ENCODE data around the gene MIER2. TPM values are rescaled to one million over a fixed set of nuclear protein-coding genes. Genes with fewer than 3 reads are reported as not detected.
"Not testable (repeated sequence)": the region's sequence is repeated elsewhere in the genome, so short reads cannot be mapped to it uniquely, and the experiment has no call there.

MIER2 gene, protein sequence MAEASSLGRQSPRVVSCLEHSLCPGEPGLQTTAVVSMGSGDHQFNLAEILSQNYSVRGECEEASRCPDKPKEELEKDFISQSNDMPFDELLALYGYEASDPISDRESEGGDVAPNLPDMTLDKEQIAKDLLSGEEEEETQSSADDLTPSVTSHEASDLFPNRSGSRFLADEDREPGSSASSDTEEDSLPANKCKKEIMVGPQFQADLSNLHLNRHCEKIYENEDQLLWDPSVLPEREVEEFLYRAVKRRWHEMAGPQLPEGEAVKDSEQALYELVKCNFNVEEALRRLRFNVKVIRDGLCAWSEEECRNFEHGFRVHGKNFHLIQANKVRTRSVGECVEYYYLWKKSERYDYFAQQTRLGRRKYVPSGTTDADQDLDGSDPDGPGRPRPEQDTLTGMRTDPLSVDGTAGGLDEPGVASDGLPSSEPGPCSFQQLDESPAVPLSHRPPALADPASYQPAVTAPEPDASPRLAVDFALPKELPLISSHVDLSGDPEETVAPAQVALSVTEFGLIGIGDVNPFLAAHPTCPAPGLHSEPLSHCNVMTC
- total RNA-seq = 5.3 TPM

DNA sequence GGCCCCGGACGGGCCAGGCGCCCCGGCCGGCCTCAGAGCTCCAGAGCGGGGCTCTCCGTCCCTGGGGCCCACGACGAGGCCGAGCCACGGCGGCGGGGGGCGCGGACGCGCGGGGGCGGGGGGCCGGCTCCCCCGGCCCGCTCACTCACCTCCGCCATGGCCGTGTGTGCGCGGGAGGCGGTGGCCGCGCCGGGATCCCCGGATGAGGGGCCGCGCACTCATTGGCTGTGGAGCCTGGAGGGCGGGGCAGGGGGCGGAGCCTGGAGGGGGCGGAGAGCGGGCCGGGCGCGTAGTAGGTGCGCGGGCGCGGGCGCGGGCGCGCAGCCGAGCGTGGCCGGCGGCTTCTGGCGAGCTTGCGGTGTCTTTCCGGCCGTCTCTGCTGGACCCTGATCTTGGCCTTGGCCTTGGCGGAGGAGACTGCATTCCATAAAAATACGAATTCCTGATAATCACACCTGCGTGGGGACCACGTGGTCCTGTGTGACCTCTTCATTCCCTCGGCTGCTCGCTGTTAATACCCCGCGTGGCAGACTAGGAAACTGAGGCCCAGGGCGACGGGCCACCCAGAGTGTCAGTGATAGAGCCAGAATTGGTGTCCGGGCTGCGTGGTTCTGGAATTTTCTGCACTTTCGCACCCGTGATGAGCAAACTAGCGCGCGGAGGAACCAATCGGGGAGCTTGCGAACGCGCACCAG lies at the start of gene MIER2:
Gene MIER2, minus strand, starts transcription at position 172 of the 695 bp plus-strand sequence. Its CDS starts 14 bp downstream, at position 158.
- peak; percentile 80 for DNase-seq

DNA sequence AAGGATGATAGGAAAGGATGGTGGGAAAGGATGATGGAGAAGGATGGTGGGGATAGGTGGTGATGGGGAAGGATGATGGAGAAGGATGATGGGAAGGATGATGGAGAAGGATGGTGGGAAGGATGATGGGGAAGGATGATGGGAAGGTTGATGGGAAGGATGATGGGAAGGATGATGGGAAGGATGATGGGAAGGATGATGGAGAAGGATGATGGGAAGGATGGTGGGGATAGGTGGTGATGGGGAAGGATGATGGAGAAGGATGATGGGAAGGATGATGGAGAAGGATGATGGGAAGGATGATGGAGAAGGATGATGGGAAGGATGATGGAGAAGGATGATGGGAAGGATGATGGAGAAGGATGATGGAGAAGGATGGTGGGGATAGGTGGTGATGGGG lies 49.0 kb upstream of the MIER2 start:
- DNase-seq = not testable (repeated sequence)

DNA sequence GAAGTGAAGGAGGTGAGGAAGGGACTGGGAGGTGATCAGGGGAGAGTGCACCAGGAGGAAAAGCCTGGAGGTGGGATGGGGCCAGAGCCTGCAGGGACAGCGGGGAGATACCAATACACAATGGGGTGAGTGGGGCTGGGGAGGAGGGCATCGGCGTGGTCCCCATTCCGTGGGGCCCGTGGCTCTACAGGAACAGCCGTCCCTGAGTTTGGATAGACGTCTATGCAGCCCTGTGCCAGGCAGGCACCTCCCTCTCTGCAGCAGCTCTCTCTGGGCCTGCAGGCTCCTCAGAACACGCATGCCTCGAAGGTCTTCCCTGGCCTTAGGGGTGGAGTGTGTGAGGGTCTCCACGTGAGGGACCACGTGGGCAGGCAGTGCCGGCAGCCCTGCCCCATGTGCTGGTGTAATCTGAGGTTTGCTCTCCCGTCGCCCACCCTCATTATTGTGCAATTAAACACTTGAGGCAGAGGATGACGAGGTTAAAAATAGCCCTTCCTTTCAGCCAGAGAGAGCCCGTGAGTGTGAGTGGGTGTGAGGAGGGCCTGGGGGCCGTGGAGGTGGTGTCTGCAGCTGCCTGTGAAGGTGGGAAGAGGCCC lies 47.9 kb upstream of the MIER2 start:
- DNase-seq = no peak

DNA sequence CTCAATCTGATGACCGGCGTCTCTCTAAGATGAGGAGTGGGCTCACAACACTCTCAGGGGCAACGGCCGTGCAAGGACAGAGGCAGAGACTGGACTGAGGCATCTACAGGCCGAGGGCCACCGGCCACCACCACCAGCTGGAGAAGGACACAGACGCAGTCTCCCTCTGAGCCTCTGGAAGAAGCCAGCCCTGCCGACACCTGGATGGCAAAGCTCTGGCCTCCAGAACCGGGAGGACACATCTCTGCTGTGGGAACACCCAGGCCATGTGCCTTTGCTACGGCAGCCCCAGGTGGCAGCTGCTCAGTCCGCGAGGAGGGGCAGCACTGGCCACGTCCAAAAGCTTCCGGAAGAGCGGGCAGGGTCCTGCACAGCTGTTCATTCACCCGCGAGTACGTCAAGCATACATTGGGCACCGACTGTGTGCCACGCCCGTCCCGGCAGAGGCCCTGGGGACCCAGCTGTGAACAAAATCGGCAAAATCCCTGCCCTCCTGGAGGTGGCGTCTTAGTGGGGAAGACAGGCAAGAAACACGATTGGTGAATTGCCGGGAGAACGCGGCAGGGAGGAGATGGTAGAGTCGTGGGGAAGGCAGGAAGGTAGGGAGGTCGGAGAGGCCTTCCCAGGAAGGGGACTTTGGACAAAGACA lies 47.3 kb upstream of the MIER2 start:
- DNase-seq = no peak

DNA sequence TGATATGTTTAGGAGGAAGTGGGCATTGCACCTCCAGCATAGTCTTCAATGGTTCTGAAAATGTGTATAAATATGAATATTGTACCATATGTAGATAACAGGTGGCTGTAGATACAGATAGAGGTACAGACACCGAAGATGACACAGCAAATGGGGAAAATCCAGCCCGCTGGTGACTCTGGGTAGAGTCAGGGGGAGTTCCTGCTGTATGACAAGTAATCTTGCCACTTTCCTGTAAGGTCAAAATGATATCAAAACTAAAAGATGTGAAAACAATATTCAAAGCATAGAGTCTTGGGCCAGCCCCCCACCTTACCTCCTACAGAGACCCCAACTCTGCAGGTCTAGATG lies 46.6 kb upstream of the MIER2 start:
- DNase-seq = no peak

DNA sequence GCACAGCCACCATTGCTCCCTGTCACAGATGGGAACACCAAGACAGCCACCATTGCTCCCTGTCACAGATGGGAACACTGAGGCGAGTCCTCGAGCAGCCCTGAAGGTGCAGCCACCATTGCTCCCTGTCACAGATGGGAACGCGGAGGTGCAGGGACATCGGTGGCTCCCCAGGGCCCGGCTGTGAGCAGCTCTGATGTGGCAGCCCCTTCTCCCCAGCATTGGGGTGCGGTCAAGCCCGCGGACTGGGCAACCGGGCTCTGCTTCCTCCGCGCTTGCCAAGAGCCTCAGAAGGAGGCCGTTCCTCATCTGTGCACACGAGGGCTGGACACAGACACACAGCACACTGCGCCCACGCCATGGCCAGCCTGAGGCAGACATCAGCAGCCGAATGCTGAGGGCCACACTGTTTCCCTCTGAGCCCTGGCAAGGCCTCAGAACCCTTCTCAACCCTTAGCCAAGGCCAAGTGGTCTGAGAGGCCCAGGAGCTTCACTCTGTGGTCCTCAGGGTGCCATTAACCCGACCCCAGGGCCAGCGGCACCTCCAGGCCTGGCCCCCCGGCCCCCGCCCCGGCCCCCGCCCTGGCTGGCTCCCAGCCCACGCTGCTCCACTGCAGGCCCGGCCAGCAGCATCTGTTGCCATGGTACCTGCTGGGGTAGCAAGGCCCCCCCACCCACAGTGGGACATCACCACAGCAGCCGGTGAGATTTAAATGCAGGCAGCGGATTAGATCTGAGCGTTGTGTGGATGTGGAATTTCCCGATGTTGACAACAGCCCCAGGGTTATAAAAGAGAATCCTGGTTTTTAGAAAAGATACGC lies 46.0 kb upstream of the MIER2 start:
- no peak for DNase-seq

DNA sequence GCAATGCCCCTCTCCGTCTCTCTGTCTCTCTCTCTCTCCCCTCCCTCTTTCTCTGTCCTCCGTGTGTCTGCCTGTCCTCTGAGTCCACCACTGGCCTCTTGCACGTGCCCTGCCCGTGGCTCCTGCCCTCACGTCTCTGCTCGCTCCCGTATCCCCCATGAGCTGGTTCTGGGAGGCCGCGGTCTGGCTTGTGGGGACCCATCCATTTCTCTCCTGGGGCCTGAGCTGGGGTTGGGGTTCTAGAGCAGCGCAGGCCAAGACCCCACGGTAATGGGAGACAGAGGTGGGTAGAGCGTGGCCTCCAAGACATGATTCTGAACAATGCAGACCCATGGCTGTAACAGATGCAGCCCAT lies 45.3 kb upstream of the MIER2 start:
- no peak for DNase-seq

DNA sequence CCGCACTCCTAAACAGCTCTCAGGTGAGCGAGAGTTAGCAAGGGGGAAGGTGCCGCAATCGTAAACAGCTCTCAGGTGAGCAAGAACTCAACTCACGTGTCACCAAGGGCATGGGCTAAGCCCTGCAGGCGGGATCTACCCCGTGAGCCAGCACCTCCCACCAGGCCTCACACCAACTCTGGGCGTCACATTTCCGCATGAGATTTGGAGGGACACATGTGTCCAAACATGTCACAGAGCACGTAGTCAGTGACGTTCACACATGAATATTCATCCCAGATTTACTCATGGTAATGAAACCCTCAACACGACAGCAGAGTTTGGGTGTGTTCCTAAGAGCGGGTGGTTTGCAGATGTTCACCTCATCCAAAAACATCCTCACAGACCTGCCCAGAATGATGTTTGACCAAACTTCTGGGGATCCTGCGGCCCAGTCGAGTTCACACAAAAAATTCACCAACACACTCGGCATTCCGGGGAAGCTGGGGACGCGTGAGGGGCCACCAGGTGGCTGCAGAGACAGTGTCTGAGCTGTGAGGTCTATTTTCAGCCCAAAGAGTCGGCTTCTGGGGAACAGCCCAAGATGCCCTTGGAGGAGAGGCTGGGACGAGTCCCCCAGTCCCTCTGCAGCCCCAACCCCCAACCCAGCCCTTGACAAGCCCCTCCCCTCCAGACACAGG lies 44.8 kb upstream of the MIER2 start:
- DNase-seq = no peak

DNA sequence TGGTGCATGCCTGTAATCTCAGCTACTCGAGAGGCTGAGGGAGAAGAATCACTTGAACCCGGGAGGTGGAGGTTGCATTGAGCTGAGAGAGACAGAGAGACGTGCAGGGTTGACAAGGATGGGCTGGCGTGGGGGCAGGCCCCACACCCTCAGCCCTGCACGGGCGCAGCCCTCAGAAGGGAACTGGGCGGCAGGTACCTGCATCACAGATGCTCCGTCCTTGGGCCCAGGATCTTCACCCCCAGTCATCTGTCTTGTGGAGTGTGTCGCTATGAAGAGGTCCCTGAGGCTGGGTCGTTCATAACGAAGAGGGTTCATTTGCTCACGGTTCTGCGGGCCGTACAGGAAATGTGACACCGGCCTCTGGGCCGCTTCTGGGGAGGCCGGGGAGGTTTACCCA lies 44.1 kb upstream of the MIER2 start:
- DNase-seq = no peak

DNA sequence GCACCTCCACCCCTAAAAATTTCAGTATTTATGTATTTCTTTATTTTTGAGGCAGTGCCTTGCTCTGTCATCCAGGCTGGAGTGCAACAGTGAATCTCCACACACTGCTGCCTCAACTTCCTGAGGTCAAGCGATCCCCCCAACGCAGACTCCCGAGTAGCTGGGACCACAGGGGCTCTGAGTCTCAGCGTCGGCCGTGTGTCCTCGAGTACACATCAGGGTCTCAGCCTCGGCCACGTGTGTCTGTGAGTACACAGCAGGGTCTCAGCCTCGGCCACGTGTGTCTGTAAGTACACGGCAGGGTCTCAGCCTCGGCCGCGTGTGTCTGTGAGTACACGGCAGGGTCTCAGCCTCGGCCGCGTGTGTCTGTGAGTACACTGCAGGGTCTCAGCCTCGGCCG lies 43.2 kb upstream of the MIER2 start:
- DNase-seq = no peak

DNA sequence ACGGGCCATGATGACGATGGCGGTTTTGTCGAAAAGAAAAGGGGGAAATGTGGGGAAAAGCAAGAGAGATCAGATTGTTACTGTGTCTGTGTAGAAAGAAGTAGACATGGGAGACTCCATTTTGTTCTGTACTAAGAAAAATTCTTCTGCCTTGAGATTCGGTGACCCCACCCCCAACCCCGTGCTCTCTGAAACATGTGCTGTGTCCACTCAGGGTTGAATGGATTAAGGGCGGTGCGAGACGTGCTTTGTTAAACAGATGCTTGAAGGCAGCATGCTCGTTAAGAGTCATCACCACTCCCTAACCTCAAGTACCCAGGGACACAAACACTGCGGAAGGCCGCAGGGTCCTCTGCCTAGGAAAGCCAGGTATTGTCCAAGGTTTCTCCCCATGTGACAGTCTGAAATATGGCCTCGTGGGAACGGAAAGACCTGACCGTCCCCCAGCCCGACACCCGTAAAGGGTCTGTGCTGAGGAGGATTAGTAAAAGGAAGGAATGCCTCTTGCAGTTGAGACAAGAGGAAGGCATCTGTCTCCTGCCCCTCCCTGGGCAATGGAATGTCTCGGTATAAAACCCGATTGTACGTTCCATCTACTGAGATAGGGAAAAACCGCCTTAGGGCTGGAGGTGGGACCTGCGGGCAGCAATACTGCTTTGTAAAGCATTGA lies 42.2 kb upstream of the MIER2 start:
- not testable (repeated sequence) for DNase-seq

DNA sequence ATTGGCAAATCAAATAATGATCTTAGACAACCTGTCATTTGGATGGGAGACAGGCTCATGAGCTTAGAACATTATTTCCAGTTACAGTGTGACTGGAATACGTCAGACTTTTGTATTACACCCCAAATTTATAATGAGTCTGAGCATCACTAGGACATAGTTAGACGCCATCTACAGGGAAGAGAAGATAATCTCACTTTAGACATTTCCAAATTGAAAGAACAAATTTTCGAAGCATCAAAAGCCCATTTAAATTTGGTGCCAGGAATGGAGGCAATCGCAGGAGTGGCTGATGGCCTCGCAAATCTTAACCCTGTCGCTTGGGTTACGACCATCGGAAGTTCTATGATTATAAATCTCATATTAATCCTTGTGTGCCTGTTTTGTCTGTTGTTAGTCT lies 41.6 kb upstream of the MIER2 start:
- DNase-seq = not testable (repeated sequence)

DNA sequence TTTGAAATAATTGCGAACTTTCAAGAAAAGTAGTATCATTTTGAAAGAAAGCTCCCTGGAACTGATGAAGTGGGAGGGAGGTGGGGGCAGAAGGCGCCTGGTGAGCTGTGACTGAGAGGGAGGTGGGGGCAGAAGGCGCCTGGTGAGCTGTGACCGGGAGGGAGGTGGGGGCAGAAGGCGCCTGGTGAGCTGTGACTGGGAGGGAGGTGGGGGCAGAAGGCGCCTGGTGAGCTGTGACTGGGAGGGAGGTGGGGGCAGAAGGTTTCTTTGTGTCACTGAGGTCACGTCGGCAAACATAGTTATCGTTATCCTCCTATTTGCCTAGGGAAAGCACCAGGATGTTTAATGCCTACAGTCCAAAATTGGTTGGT lies 40.2 kb upstream of the MIER2 start:
- DNase-seq = no peak

DNA sequence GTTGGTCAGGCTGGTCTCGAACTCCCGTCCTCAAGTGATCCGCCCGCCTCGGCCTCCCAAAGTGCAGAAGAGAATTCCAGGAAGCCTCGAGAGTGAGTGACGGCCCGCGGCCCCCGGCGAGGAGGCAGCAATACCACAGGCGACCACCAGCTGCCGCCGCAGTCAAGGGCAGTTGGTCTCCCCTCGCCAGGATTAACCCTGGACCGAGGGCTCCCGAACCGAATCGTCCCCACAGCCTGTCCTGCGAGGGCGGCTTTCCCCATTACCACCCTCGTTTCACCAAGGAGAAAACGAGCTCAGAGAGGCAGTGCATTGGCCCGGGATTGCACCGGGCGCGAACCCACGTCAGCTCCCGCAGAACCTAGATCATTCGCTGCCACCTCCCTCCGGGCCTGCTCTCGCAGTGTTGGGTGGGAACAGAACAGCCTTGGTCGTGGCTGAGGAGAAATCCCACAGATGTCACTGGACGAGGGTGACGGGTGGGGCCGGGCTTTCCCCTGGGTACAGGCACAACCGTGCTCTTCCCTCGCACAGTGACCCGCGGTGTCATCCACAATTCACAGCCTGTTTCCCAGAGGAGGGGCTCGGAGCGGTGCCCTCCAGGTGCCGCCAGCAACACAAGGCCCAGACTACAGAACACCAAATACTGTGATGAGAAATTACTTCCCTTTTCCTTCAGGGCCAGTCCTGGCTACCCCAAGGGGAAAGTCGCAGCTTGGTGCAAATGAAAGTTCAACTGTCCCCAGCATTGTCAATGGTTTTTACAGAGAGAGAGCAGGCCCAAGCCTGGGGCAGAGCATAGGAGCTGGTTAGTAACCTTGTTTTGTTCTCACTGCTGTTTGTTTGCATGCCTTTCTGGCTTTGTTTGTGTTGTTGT lies 39.6 kb upstream of the MIER2 start:
- DNase-seq = no peak

DNA sequence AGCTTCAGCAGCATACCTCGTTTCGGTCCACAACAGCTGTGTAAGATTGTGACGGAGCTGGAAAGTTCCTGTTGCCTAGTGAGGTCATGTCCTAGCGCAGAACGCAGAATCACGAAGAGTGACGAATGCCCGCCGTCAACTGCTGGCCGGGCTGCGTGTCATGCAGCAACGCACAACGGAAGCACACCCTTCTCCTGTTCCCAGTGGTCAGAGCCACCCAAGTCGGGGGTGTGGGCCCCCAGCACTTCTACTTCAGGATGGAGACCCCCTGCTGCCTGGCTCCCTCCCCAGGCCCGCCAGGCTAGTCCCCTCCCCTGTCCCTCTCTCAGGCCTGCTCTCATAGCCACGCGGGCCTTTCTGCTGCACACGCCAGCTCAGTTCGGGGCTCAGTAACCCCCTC lies 38.4 kb upstream of the MIER2 start:
- DNase-seq = no peak

DNA sequence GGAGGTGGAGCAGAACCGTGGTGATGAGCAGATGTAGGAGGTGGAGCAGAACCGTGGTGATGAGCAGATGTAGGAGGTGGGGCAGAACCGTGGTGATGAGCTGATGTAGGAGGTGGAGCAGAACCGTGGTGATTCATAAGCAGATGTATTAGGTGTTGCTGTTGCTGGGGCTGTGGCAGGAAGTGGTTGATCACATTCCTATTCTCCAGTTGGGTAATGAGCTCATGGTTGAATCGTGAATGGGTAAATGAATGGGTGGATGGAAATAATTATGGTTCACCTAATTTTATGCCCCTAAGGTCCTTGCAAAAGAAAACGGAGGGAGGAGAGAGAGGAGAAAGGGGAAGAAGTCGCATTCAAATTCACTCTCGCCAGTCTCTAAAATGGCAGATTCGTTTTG lies 38.0 kb upstream of the MIER2 start:
- DNase-seq = not testable (repeated sequence)

DNA sequence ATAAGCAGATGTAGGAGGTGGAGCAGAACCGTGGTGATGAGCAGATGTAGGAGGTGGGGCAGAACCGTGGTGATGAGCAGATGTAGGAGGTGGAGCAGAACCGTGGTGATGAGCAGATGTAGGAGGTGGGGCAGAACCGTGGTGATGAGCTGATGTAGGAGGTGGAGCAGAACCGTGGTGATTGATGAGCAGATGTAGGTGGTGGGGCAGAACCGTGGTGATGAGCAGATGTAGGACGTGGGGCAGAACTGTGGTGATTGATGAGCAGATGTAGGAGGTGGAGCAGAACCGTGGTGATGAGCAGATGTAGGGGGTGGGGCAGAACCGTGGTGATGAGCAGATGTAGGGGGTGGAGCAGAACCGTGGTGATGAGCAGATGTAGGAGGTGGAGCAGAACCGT lies 37.3 kb upstream of the MIER2 start:
- DNase-seq = not testable (repeated sequence)

DNA sequence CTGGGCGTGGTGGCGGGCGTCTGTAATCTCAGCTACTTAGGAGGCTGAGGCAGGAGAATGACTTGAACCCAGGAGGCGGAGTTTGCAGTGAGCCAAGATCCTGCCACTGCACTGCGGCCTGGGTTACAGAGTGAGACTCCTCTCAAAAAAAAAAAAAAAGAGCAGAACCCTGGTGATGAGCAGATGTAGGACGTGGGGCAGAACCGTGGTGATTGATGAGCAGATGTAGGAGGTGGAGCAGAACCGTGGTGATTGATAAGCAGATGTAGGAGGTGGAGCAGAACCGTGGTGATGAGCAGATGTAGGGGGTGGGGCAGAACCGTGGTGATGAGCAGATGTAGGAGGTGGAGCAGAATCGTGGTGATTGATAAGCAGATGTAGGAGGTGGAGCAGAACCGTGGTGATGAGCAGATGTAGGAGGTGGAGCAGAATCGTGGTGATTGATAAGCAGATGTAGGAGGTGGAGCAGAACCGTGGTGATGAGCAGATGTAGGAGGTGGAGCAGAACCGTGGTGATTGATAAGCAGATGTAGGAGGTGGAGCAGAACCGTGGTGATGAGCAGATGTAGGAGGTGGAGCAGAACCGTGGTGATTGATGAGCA lies 36.1 kb upstream of the MIER2 start:
- DNase-seq = not testable (repeated sequence)

DNA sequence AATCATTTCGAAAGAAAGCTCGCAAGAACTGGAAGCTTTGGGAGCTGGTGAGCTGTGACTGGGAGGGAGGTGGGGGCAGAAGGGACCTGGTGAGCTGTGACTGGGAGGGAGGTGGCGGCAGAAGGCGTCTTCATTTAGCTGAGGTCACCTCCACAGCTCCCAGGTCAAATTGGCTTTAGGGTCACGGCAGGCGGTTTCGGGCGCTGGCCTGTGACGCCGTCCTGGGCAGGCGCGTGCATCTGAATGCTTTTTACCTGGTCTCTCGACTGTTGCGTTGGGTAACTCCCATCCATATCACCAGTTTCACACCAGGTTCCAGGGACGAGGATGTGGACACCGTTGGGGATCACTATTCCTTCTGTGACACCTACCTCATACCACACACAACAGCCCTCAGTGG lies 35.2 kb upstream of the MIER2 start:
- DNase-seq = no peak

Data from occipital lobe (tissue), 2 donors.